ENCODE data around the gene CAMK1D.

GRCh38 chr10:12389154-12389734 is 39.9 kb downstream of the CAMK1D start:
- TF ChIP-seq, protein P1, sequence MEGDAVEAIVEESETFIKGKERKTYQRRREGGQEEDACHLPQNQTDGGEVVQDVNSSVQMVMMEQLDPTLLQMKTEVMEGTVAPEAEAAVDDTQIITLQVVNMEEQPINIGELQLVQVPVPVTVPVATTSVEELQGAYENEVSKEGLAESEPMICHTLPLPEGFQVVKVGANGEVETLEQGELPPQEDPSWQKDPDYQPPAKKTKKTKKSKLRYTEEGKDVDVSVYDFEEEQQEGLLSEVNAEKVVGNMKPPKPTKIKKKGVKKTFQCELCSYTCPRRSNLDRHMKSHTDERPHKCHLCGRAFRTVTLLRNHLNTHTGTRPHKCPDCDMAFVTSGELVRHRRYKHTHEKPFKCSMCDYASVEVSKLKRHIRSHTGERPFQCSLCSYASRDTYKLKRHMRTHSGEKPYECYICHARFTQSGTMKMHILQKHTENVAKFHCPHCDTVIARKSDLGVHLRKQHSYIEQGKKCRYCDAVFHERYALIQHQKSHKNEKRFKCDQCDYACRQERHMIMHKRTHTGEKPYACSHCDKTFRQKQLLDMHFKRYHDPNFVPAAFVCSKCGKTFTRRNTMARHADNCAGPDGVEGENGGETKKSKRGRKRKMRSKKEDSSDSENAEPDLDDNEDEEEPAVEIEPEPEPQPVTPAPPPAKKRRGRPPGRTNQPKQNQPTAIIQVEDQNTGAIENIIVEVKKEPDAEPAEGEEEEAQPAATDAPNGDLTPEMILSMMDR (IDR thresholded peaks at IDR 0.05; ENCODE audit: low read length) = no peak
- TF ChIP-seq EZH2 (IDR thresholded peaks at IDR 0.05; ENCODE audit: borderline replicate concordance, low read length) = no peak
